ENCODE results near the gene SMNDC1.

- TF ChIP-seq CTCF (IDR thresholded peaks at IDR 0.05) (peak in 1 of 4 donors; percentile 5), POLR2A (IDR thresholded peaks at IDR 0.05) (no peak)
Measured at GRCh38 chr10:110304394-110304779, 333 bp downstream of the SMNDC1 start.

Measured in right lobe of liver (tissue), 4 donors.